GM12878 (cell line): ENCODE measurements around the gene CD63. TPM values are rescaled to one million over a fixed set of nuclear protein-coding genes. Genes with fewer than 3 reads are reported as not detected.

Experiments
- ATAC-seq: fragments of 200-7000 bp; cut with Tn5 transposase; 3 replicates; pipeline ENCODE4 v1.9.1; 2020; ENCODE audit warnings: mild to moderate bottlenecking, moderate library complexity
- BruUV-seq: library from RNA; stranded (reverse); fragments of 400-500 nt; replicated peaks from 2 replicates; lab custom pipeline; 2021; lab: Mats Ljungman, UMichigan
- CTCF ChIA-PET: fragments of 300-600 bp; sonication (Branson Sonifier 250); formaldehyde crosslinking; extraction: SDS; loops from one replicate; lab custom pipeline; 2021; ENCODE audit warnings: inconsistent platforms; lab: Yijun Ruan, JAX
- POLR2A ChIA-PET: fragments of 350-600 bp; formaldehyde crosslinking; extraction: SDS; loops from one replicate; lab custom pipeline; 2021; ENCODE audit warnings: inconsistent platforms; lab: Charles Lee
- RAD21 ChIA-PET: fragments of 300-600 bp; sonication (Branson Sonifier 250); formaldehyde crosslinking; loops from one replicate; lab custom pipeline; 2023; ENCODE audit warnings: antibody characterized with exemption; ENCODE audit not compliant: unreplicated experiment; lab: Charles Lee
- SMC1A ChIA-PET: fragments of 300-600 bp; sonication (Branson Sonifier 250); formaldehyde crosslinking; loops from one replicate; lab custom pipeline; 2023; ENCODE audit not compliant: unreplicated experiment, uncharacterized antibody; lab: Charles Lee
- DNase-seq: peaks from one replicate; pipeline ENCODE4 v3.0.0-alpha.2; 2011; ENCODE audit warnings: low read depth, low spot score
- FAIRE-seq: peaks from 3 replicates; lab custom pipeline; 2011; peaks lifted over from hg19 to GRCh38; lab: Jason Lieb, UNC
- H2AFZ ChIP-seq: 2 replicates; pipeline ENCODE4 v1.6.0; 2011; ENCODE audit warnings: low read depth, low read length, control low read depth; ENCODE audit not compliant: control insufficient read depth
- H3K27ac ChIP-seq: 2 replicates; pipeline ENCODE4 v1.5.1; 2011; ENCODE audit warnings: control low read depth; ENCODE audit not compliant: control insufficient read depth, insufficient read depth
- H3K27me3 ChIP-seq, 2 experiments: replicated peaks in 1 of 2; 2 replicates each; pipeline versions ENCODE4 v1.6.0 to v1.6.1; 2011; ENCODE audit warnings: low read length in 1 of 2; ENCODE audit not compliant: control insufficient read depth in 2 of 2, insufficient read depth in 2 of 2
- H3K36me3 ChIP-seq, 2 experiments: 2 replicates each; pipeline ENCODE4 v1.5.1; 2011; ENCODE audit warnings: low read length in 1 of 2; ENCODE audit not compliant: control insufficient read depth in 2 of 2, insufficient read depth in 2 of 2
- H3K4me1 ChIP-seq: 2 replicates; pipeline ENCODE4 v1.6.1; 2011; ENCODE audit warnings: mild to moderate bottlenecking, low read length, moderate library complexity, mixed read lengths; ENCODE audit not compliant: control insufficient read depth, insufficient read depth
- H3K4me2 ChIP-seq: 2 replicates; pipeline ENCODE4 v1.6.0; 2011; ENCODE audit warnings: control low read depth; ENCODE audit not compliant: control insufficient read depth, insufficient read depth
- H3K4me3 ChIP-seq: fragments of 200-600 bp; sonication (generic); 2 replicates; pipeline ENCODE4 v1.5.1; 2016
- H3K79me2 ChIP-seq: 2 replicates; pipeline ENCODE4 v1.6.0; 2011; ENCODE audit warnings: low read length; ENCODE audit not compliant: control insufficient read depth, insufficient read depth
- H3K9ac ChIP-seq: 2 replicates; pipeline ENCODE4 v1.8.0; 2011; ENCODE audit warnings: low read length, control low read depth, mixed read lengths; ENCODE audit not compliant: control insufficient read depth, insufficient read depth
- H3K9me3 ChIP-seq: replicated peaks from 3 replicates; pipeline ENCODE4 v1.5.1; 2011; ENCODE audit warnings: mild to moderate bottlenecking, low read length; ENCODE audit not compliant: control insufficient read depth, insufficient read depth
- H4K20me1 ChIP-seq: 2 replicates; pipeline ENCODE4 v1.6.0; 2011; ENCODE audit not compliant: control insufficient read depth, insufficient read depth
- BMI1 ChIP-seq: fragments of 450-650 bp; IDR thresholded peaks from 2 replicates; pipeline ENCODE4 v1.6.1; 2016; ENCODE audit warnings: mild to moderate bottlenecking, moderate library complexity, borderline replicate concordance
- BRCA1 ChIP-seq: IDR thresholded peaks from 2 replicates; pipeline ENCODE4 v1.6.1; 2011; ENCODE audit warnings: low read depth, low read length, improper control_type of control experiment
- CHD4 ChIP-seq: fragments of 200-600 bp; sonication (generic); IDR thresholded peaks from 2 replicates; pipeline ENCODE4 v1.6.1; 2016; ENCODE audit warnings: mild to moderate bottlenecking
- CREM ChIP-seq: IDR thresholded peaks from 2 replicates; pipeline ENCODE4 v1.6.1; 2014; ENCODE audit warnings: antibody characterized with exemption, low read depth
- EGR1 ChIP-seq, 2 experiments: IDR thresholded peaks; 1 replicate in 1 of 2; 2 replicates in 1 of 2; pipeline ENCODE4 v1.6.1; 2011 to 2012; ENCODE audit warnings: low read depth in 2 of 2, low read length in 2 of 2, borderline replicate concordance in 1 of 2, mild to moderate bottlenecking in 1 of 2, moderate library complexity in 1 of 2
- KAT2A ChIP-seq: conservative IDR thresholded peaks from 2 replicates; pipeline ENCODE4 v1.6.1; 2011; ENCODE audit warnings: low read depth, low read length; ENCODE audit not compliant: control insufficient read depth
- MYC ChIP-seq: IDR thresholded peaks from 2 replicates; pipeline ENCODE4 v1.6.1; 2011; ENCODE audit warnings: mild to moderate bottlenecking, low read length, moderate library complexity, inconsistent platforms; ENCODE audit not compliant: insufficient read depth, insufficient replicate concordance, insufficient read length, severe bottlenecking
- NR2F1 ChIP-seq: fragments of 450-650 bp; conservative IDR thresholded peaks from 2 replicates; pipeline ENCODE4 v1.6.1; 2017; ENCODE audit warnings: mild to moderate bottlenecking
- POLR2AphosphoS2 ChIP-seq: IDR thresholded peaks from 2 replicates; pipeline ENCODE4 v1.6.1; 2011; ENCODE audit warnings: low read depth, mild to moderate bottlenecking, low read length, improper control_type of control experiment, moderate library complexity
- POU2F2 ChIP-seq: IDR thresholded peaks from 3 replicates; pipeline ENCODE4 v1.6.1; 2011; ENCODE audit warnings: low read depth, mild to moderate bottlenecking, low read length, borderline replicate concordance
- RCOR1 ChIP-seq: conservative IDR thresholded peaks from 2 replicates; pipeline ENCODE4 v1.6.1; 2012; ENCODE audit warnings: low read depth, low read length, improper control_type of control experiment
- SMAD5 ChIP-seq: IDR thresholded peaks from 2 replicates; pipeline ENCODE4 v1.6.1; 2016; ENCODE audit warnings: antibody characterized with exemption, low read depth
- SPI1 ChIP-seq: IDR thresholded peaks from 2 replicates; pipeline ENCODE4 v1.6.1; 2011; ENCODE audit warnings: low read depth, mild to moderate bottlenecking, low read length, moderate library complexity, borderline replicate concordance; ENCODE audit not compliant: insufficient read depth
- STAT1 ChIP-seq: fragments of 450-650 bp; conservative IDR thresholded peaks from 2 replicates; pipeline ENCODE4 v1.6.1; 2014; ENCODE audit warnings: antibody characterized with exemption, mild to moderate bottlenecking
- STAT3 ChIP-seq: IDR thresholded peaks from 2 replicates; pipeline ENCODE4 v1.6.1; 2011; ENCODE audit warnings: low read depth, low read length, improper control_type of control experiment
- ZBED1 ChIP-seq: IDR thresholded peaks from 2 replicates; pipeline ENCODE4 v1.6.1; 2016; ENCODE audit warnings: borderline replicate concordance
- WGBS: methylation state at CpG from one replicate; pipeline ENCODE4 v1.1.6; 2016; ENCODE audit warnings: low lambda C conversion rate; ENCODE audit not compliant: insufficient replicate concordance, insufficient coverage; ENCODE audit errors: missing lambda C conversion rate; 5-methylcytosine and 5-hydroxymethylcytosine counted together
- in situ Hi-C: fragments of 300-500 bp; cut with MboI; formaldehyde crosslinking; loops from 9 replicates; pipeline ENCODE4 v1.14.3; 2018; ENCODE audit warnings: mixed read lengths
- intact Hi-C: fragments of 100-400 bp; cut with micrococcal nuclease; formaldehyde crosslinking; loops from one replicate; pipeline ENCODE4 v1.14.2; 2022; ENCODE audit not compliant: unreplicated experiment
- polyA plus RNA-seq, 11 experiments: library from polyadenylated mRNA; depleted of rRNA in 4 of 11; unstranded in 6 of 11; stranded (reverse) in 5 of 11; fragments of >200 nt; fragmentation: Nextera tagmentation in 4 of 11; fragmentation: Illumina TruSeq in 1 of 11; extraction: Ambion mirVana in 4 of 11; extraction: Trizol in 1 of 11; gene quantifications; 1 replicate in 1 of 11; 2 replicates in 10 of 11; pipeline versions ENCODE4 v1.2.1 to v1.2.3, GENCODE V29; 2011 to 2016; ENCODE audit warnings: inconsistent platforms in 2 of 11, missing spikeins in 2 of 11, low read depth in 1 of 11
- total RNA-seq, 4 experiments: library from RNA; depleted of rRNA in 3 of 4; stranded (reverse); fragments of >200 nt in 3 of 4; fragmentation: Illumina TruSeq in 1 of 4; extraction: Trizol in 1 of 4; gene quantifications; 2 replicates each; pipeline versions ENCODE4 v1.2.1 to v1.2.3, GENCODE V29; 2013 to 2021
- TF ChIP-seq, protein P1 (sequence below): IDR thresholded peaks from 2 replicates; pipeline ENCODE4 v1.6.1; 2012; ENCODE audit warnings: low read depth, low read length, improper control_type of control experiment
- TF ChIP-seq, protein P2 (sequence below): IDR thresholded peaks from 2 replicates; pipeline ENCODE4 v1.6.1; 2011; ENCODE audit warnings: borderline replicate concordance, low read depth, mild to moderate bottlenecking, moderate library complexity, low read length; ENCODE audit not compliant: insufficient read depth, poor library complexity, severe bottlenecking
- TF ChIP-seq, protein P3 (sequence below): fragments of 450-650 bp; IDR thresholded peaks from 2 replicates; pipeline ENCODE4 v1.6.1; 2017; ENCODE audit warnings: mild to moderate bottlenecking, low read depth, inconsistent platforms; ENCODE audit not compliant: poor library complexity, severe bottlenecking

CD63 gene
- total and polyA plus RNA-seq, 10 of the 15 experiments (the other 5 are each of a cell fraction or from before 2014, with no cell fraction given), result 147 to 220 (median 183) TPM

DNA sequence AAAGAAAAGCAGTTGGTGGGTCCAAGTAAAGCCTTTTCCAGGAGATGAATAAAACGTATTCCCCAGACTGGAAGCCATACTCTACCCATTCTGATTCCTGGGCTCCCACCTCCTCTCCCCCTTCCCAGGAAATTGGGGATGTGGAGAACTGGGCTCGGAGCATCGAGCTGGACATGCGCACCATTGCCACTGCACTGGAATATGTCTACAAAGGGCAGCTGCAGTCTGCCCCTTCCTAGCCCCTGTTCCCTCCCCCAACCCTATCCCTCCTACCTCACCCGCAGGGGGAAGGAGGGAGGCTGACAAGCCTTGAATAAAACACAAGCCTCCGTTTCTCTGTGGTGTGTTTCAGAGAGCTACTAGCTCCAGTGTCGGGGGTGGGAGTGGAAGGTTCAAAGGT lies 9.4 kb downstream of the CD63 start:
- H3K9ac ChIP-seq, result no peak overlapping the region
- RAD21 ChIA-PET, result interaction anchor here (1.4 to 11.0 kb wide), 2 partner anchors 10 to 18 kb away, joined by 3 to 113 read pairs; partner anchors contain the start of gene CD63

More for the DNA sequence above, 9.4 kb downstream of the CD63 start:
- intact Hi-C loops (no loop called here), in situ Hi-C loops (no loop called here)
- no peak for ATAC-seq
- Histone ChIP-seq H3K27me3 (no peaks in the 10 kb centered on the region), H3K36me3 (peaks cover 6 to 7% of the 10 kb centered on the region in 2 experiments; a peak in 3 of 4 replicates), H3K79me2 (peaks cover 13% of the 10 kb centered on the region), H3K9me3 (no peaks in the 10 kb centered on the region), H3K4me2 (0 out of 2 replicates have a peak overlapping the region, but pooled peaks have one; percentile 100), H4K20me1 (no peaks in the 10 kb centered on the region), H3K4me3 (no peak overlapping the region), H3K4me1 (peaks cover 25% of the 10 kb centered on the region), H3K27ac (no peak overlapping the region), H2AFZ (no peak overlapping the region)
- POLR2A ChIA-PET, result interaction anchor here (0.6 to 2.4 kb wide), 3 partner anchors 11 to 730 kb away, joined by 3 to 10 read pairs (median 6); no protein-coding TSS in a partner anchor
- CTCF ChIA-PET, result interaction anchor here (0.7 to 11.4 kb wide), 10 partner anchors 11 to 1239 kb away, joined by 3 to 205 read pairs (median 4); partner anchors contain the start of gene CD63
- BruUV-seq, result no TSS peak
- no peak for DNase-seq
- no peak for TF ChIP-seq STAT1
- no peak for TF ChIP-seq RCOR1
- TF ChIP-seq, protein P1, sequence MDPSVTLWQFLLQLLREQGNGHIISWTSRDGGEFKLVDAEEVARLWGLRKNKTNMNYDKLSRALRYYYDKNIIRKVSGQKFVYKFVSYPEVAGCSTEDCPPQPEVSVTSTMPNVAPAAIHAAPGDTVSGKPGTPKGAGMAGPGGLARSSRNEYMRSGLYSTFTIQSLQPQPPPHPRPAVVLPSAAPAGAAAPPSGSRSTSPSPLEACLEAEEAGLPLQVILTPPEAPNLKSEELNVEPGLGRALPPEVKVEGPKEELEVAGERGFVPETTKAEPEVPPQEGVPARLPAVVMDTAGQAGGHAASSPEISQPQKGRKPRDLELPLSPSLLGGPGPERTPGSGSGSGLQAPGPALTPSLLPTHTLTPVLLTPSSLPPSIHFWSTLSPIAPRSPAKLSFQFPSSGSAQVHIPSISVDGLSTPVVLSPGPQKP, result no peak
- TF ChIP-seq CREM, result no peak
- TF ChIP-seq MYC, result no peak
- TF ChIP-seq, protein P2, sequence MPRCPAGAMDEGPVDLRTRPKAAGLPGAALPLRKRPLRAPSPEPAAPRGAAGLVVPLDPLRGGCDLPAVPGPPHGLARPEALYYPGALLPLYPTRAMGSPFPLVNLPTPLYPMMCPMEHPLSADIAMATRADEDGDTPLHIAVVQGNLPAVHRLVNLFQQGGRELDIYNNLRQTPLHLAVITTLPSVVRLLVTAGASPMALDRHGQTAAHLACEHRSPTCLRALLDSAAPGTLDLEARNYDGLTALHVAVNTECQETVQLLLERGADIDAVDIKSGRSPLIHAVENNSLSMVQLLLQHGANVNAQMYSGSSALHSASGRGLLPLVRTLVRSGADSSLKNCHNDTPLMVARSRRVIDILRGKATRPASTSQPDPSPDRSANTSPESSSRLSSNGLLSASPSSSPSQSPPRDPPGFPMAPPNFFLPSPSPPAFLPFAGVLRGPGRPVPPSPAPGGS, result no peak
- TF ChIP-seq, protein P3, sequence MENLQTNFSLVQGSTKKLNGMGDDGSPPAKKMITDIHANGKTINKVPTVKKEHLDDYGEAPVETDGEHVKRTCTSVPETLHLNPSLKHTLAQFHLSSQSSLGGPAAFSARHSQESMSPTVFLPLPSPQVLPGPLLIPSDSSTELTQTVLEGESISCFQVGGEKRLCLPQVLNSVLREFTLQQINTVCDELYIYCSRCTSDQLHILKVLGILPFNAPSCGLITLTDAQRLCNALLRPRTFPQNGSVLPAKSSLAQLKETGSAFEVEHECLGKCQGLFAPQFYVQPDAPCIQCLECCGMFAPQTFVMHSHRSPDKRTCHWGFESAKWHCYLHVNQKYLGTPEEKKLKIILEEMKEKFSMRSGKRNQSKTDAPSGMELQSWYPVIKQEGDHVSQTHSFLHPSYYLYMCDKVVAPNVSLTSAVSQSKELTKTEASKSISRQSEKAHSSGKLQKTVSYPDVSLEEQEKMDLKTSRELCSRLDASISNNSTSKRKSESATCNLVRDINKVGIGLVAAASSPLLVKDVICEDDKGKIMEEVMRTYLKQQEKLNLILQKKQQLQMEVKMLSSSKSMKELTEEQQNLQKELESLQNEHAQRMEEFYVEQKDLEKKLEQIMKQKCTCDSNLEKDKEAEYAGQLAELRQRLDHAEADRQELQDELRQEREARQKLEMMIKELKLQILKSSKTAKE, result no peak
- no peak for TF ChIP-seq BRCA1
- TF ChIP-seq EGR1 (IDR thresholded peaks at IDR 0.05; ENCODE audit: borderline replicate concordance in 1 of 2, low read depth in 2 of 2, low read length in 2 of 2), result no peak
- no peak for TF ChIP-seq POU2F2
- TF ChIP-seq CHD4, result no peak
- no peak for TF ChIP-seq STAT3
- no peak for TF ChIP-seq ZBED1
- TF ChIP-seq SPI1, result no peak
- no peak for TF ChIP-seq NR2F1
- TF ChIP-seq KAT2A, result no peak
- TF ChIP-seq SMAD5, result no peak
- TF ChIP-seq POLR2AphosphoS2, result no peak
- TF ChIP-seq BMI1, result no peak
- SMC1A ChIA-PET, result interaction anchor here (0.9 to 3.5 kb wide), 6 partner anchors 11 to 209 kb away, joined by 3 to 16 read pairs (median 4); no protein-coding TSS in a partner anchor
- FAIRE-seq, result no peak
- WGBS, result 77% methylated on average over 7 of the region's 7 CpGs
